Nephron (organoid): ENCODE data around the gene KRTAP21-1.

Source experiments
- H3K27ac Mint-ChIP-seq, 3 experiments: 2 replicates each; pipeline ENCODE4 v1.8.0; 2020; ENCODE audit warnings: mixed read lengths in 3 of 3, mild to moderate bottlenecking in 2 of 3, moderate library complexity in 1 of 3
- H3K27me3 Mint-ChIP-seq: 2 replicates; pipeline ENCODE4 v1.8.0; 2021; ENCODE audit warnings: low read depth, mild to moderate bottlenecking, moderate library complexity, mixed read lengths
- H3K36me3 Mint-ChIP-seq: 2 replicates; pipeline ENCODE4 v1.8.0; 2020; ENCODE audit warnings: low read depth, mixed read lengths
- H3K4me1 Mint-ChIP-seq: 2 replicates; pipeline ENCODE4 v1.8.0; 2020; ENCODE audit warnings: mixed read lengths
- H3K4me3 Mint-ChIP-seq, 3 experiments: 2 replicates each; pipeline ENCODE4 v1.8.0; 2020; ENCODE audit warnings: mild to moderate bottlenecking in 3 of 3, mixed read lengths in 3 of 3, moderate library complexity in 2 of 3
- H3K9me3 Mint-ChIP-seq: 2 replicates; pipeline ENCODE4 v1.8.0; 2020; ENCODE audit warnings: mixed read lengths
- TF ChIP-seq, protein P1 (sequence below), 3 experiments: fragments of 200-600 bp; sonication (generic); IDR thresholded peaks; one replicate each; pipeline ENCODE4 v1.5.0; 2021; ENCODE audit warnings: antibody characterized with exemption in 3 of 3; ENCODE audit not compliant: unreplicated experiment in 3 of 3

Gene KRTAP21-1

GRCh38 chr21:30710499-30710898 lies 44.7 kb downstream of the KRTAP21-1 start:
- Mint-ChIP-seq H3K4me3 (no peak overlapping the region), H3K36me3 (no peaks in the 10 kb centered on the region), H3K4me1 (no peaks in the 10 kb centered on the region), H3K9me3 (peaks cover 10% of the 10 kb centered on the region), H3K27ac (no peak overlapping the region), H3K27me3 (peaks cover 3% of the 10 kb centered on the region)
- TF ChIP-seq, protein P1, sequence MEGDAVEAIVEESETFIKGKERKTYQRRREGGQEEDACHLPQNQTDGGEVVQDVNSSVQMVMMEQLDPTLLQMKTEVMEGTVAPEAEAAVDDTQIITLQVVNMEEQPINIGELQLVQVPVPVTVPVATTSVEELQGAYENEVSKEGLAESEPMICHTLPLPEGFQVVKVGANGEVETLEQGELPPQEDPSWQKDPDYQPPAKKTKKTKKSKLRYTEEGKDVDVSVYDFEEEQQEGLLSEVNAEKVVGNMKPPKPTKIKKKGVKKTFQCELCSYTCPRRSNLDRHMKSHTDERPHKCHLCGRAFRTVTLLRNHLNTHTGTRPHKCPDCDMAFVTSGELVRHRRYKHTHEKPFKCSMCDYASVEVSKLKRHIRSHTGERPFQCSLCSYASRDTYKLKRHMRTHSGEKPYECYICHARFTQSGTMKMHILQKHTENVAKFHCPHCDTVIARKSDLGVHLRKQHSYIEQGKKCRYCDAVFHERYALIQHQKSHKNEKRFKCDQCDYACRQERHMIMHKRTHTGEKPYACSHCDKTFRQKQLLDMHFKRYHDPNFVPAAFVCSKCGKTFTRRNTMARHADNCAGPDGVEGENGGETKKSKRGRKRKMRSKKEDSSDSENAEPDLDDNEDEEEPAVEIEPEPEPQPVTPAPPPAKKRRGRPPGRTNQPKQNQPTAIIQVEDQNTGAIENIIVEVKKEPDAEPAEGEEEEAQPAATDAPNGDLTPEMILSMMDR (IDR thresholded peaks at IDR 0.05; ENCODE audit: unreplicated experiment in 3 of 3) = no peak

GRCh38 chr21:30707409-30707808 lies 47.8 kb downstream of the KRTAP21-1 start:
- H3K9me3 Mint-ChIP-seq = peaks cover 7% of the 10 kb centered on the region
- H3K27me3 Mint-ChIP-seq = peaks cover 3% of the 10 kb centered on the region
- H3K4me3 Mint-ChIP-seq = no peak overlapping the region
- no peaks in the 10 kb centered on the region for H3K4me1 Mint-ChIP-seq
- no peak overlapping the region for H3K27ac Mint-ChIP-seq
- TF ChIP-seq, protein P1 (IDR thresholded peaks at IDR 0.05; ENCODE audit: unreplicated experiment in 3 of 3) = no peak
- H3K36me3 Mint-ChIP-seq = no peaks in the 10 kb centered on the region
